Cerebellar cortex (tissue), 1 donor: ENCODE data around the gene FAM83G.
A peak's percentile ranks its signal among the peaks of the same experiment; 100 is the strongest.

ENCODE experiments used
- DNase-seq: peaks from one replicate; pipeline ENCODE4 v3.0.0-alpha.2; 2015; ENCODE audit warnings: low spot score

FAM83G gene

GRCh38 chr17:19005789-19006430, 1.3 kb upstream of the FAM83G start:
- no peak for DNase-seq

GRCh38 chr17:19005137-19005773, 691 bp upstream of the FAM83G start:
- no peak for DNase-seq

- peak; percentile 29 for DNase-seq
These were observed 782 bp downstream of the FAM83G start for GRCh38 chr17:19003543-19004420.

GRCh38 chr17:19002805-19003542, 1.6 kb downstream of the FAM83G start:
- no peak for DNase-seq

GRCh38 chr17:19001907-19002590, 2.5 kb downstream of the FAM83G start:
- DNase-seq: no peak

GRCh38 chr17:19000531-19001325, 3.8 kb downstream of the FAM83G start:
- DNase-seq: no peak

GRCh38 chr17:18999911-19000310, 4.7 kb downstream of the FAM83G start:
- DNase-seq: no peak

- DNase-seq: no peak
These were observed 5.2 kb downstream of the FAM83G start for GRCh38 chr17:18999394-18999793.

GRCh38 chr17:18997650-18998196, 6.8 kb downstream of the FAM83G start:
- DNase-seq: no peak

- no peak for DNase-seq
These were observed 8.1 kb downstream of the FAM83G start for GRCh38 chr17:18996458-18996857.

GRCh38 chr17:18995220-18995619, 9.3 kb downstream of the FAM83G start:
- no peak for DNase-seq

GRCh38 chr17:18994631-18995030, 9.9 kb downstream of the FAM83G start:
- DNase-seq: no peak

- DNase-seq: no peak
These were observed 10.5 kb downstream of the FAM83G start for GRCh38 chr17:18993905-18994526.

- no peak for DNase-seq
These were observed 12.0 kb downstream of the FAM83G start for GRCh38 chr17:18992454-18993130.

- no peak for DNase-seq
These were observed 12.8 kb downstream of the FAM83G start for GRCh38 chr17:18991531-18992315.

- DNase-seq: no peak
These were observed 14.2 kb downstream of the FAM83G start for GRCh38 chr17:18990331-18990730.

- no peak for DNase-seq
These were observed 15.9 kb downstream of the FAM83G start for GRCh38 chr17:18988546-18989173.
